OCI-LY7 (cell line): ENCODE results near the gene SND1.

Source experiments
- EZH2phosphoT487 ChIP-seq: fragments of 200-600 bp; sonication (generic); IDR thresholded peaks from 2 replicates; pipeline ENCODE4 v1.6.1; 2018; ENCODE audit warnings: low read depth, borderline replicate concordance, mild to moderate bottlenecking, mixed run types, antibody characterized with exemption, low read length, moderate library complexity, mixed read lengths
- TF ChIP-seq, protein P1 (sequence below): fragments of 200-600 bp; sonication (generic); conservative IDR thresholded peaks from 2 replicates; pipeline ENCODE4 v1.5.1; 2014; ENCODE audit warnings: mild to moderate bottlenecking, antibody characterized with exemption, low read length, moderate library complexity, mixed read lengths

DNA sequence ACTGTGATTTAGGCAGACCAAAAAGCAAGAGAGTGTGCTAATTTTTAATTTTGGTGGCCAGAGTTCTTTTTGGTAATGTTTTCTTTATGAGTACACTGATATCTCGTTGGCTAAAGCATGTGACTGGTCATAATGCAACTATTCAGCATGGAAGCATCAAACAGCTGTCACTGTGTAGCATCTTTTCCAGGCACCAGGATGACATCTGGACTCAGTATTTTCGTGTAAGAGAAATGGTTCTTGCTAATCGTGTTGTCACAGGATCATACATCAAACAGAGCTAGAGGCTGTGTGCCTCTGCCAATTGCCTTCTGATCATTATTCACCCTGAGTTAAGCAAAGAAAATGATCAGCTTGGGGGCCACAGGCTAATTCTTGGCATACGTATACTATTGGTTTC lies 118.9 kb downstream of the SND1 start:
- TF ChIP-seq, protein P1, sequence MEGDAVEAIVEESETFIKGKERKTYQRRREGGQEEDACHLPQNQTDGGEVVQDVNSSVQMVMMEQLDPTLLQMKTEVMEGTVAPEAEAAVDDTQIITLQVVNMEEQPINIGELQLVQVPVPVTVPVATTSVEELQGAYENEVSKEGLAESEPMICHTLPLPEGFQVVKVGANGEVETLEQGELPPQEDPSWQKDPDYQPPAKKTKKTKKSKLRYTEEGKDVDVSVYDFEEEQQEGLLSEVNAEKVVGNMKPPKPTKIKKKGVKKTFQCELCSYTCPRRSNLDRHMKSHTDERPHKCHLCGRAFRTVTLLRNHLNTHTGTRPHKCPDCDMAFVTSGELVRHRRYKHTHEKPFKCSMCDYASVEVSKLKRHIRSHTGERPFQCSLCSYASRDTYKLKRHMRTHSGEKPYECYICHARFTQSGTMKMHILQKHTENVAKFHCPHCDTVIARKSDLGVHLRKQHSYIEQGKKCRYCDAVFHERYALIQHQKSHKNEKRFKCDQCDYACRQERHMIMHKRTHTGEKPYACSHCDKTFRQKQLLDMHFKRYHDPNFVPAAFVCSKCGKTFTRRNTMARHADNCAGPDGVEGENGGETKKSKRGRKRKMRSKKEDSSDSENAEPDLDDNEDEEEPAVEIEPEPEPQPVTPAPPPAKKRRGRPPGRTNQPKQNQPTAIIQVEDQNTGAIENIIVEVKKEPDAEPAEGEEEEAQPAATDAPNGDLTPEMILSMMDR = no peak
- TF ChIP-seq EZH2phosphoT487 = no peak
